Hepatic stellate cell (primary cell): ENCODE results near the gene KCNJ13.
"Not testable (repeated sequence)": the region's sequence is repeated elsewhere in the genome, so short reads cannot be mapped to it uniquely, and the experiment has no call there.

Experiments used
- DNase-seq: peaks from one replicate; pipeline ENCODE4 v3.0.0; 2011; ENCODE audit warnings: low spot score

Gene KCNJ13

DNA sequence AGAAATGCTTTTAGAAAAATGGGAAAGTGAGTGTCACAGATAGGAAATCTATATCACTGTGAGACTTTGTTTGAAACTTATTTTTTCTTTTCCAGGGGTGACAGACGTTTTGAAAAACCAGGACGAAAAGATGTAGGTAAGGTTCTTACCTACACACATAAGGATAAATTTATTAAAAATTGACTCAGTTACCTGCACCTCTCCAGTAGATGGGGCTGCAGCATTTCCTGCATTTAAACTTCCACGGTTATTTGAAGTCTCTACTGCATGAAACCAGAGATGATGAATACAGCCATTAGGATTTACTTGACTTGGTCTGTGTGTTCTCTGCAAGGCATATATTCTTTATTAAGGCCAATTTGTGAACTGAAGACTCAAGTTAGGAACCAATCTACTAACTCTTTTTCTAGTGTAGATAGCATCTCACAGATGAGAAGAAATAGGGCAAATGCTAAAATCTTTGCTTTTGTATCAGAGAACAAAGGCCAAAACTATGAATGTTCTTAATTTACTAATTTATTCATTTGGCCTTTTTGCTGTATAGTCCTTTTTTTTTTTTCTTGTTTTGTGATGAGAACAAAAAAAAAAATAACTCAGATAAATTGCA, 15.0 kb downstream of the KCNJ13 start:
- DNase-seq, result no peak

DNA sequence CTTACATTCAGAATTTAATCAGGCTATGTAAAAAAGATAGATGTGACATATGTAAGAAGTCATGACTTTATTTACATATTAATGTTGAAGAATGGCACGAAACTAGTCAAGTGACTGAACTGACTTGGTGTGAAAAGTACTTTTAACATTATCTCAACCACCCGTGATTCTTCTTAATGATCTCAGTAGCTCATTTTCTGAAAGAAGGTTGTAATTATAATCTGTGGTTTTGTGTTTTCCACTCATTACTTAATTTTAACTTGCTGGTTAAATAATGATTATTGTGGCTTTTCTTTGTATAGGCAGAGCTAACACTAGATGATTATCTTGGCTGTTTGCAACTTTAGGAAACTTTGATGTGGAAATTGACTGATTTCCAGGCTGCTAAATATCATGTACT, 18.5 kb downstream of the KCNJ13 start:
- no peak for DNase-seq

DNA sequence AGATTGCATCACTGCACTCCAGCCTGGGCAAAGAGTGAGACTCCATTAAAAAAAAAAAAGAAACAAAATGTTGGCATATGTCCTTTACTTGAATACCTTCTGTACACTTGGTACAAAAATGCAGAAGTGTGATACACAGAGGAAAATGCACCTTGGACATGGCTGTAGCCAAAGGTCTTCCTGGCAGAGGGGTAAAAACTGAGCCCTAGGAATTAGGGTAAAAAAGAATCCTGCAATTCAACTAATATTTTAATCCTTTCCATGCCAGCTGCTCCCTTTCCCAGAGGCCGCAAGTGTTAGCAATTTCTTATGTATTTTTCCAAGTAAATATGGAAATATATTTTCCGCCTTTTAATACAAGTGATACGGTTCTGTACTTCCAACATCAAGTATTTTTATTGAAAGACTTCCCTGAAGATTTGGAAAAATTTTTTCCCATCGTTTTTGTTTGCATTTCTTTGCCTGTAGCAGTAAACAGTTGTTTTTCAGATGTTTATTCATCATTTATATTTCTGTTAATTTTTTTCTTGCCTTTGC, 26.2 kb downstream of the KCNJ13 start:
- DNase-seq, result no peak

DNA sequence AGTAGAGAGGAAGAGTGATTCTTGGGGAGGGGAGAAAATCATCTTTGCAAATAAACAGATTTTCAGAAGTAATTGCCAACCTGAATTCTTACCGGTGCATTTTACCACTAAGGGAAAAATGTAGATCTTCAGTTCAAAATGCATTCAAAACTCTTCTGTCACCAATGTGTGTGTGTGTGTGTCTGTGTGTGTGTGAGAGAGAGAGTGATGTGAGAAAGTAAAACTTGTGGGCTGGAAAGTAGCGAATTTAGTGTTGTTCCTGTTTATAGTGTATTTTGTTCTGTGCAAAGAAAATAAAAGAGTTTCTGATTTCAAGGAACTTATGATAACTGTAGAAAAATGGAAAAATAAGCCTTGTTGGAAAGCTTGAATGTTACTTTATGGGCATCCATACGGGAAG, 27.0 kb downstream of the KCNJ13 start:
- DNase-seq, result no peak

DNA sequence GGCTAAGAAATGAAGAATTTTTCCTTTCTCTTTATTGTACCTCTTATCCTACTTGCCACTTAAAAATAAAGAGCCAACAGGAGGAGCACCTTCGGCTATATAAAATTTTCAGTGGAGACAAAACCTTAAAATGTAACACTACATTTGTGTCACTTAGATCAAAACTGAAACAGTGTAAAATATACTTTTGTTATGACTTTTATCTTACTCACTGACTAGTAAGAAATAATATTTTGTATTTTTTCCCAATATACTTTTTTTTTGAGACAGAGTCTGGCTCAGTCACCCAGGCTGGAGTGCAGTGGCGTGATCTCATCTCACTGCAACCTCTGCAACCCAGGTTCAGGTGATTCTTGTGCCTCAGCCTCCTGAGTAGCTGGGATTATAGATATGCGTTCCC, 28.3 kb downstream of the KCNJ13 start:
- no peak for DNase-seq

DNA sequence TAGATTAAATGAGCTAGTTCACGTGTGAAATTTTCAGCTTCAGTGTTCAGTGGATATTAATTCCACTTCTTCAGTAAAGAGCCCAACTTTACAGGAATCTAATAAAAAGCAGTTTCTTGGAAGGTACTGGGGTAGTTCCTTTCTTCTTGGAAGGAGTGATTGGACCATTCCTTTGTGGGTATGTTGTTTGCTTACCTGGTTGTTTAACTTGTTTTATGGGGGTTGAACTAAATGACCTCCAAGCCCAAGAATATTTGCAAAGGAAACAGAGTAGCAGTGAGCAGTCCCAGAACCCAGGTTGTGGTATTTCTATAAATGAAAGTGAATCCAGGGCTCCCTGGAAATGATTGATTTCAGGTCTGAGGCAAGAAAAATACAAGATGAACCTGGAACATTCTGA, 31.4 kb downstream of the KCNJ13 start:
- no peak for DNase-seq

DNA sequence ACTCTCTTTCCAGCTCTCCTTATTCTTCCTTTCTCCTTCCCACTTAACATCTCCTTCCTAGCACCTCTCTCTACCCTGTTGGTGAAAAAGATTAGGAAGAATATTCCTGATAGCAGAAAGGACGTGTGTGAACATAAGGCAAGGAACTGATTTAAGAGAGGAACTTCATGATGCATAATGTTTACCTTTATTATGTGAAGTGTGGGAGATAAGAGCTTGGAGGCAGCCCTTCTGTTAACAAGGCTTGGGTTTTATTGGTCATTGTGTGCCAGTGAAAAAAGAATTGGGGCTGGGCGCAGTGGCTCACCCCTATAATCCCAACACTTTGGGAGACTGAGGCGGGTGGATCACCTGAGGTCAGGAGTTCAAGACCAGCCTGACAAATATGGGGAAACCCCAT, 34.4 kb downstream of the KCNJ13 start:
- DNase-seq, result no peak

DNA sequence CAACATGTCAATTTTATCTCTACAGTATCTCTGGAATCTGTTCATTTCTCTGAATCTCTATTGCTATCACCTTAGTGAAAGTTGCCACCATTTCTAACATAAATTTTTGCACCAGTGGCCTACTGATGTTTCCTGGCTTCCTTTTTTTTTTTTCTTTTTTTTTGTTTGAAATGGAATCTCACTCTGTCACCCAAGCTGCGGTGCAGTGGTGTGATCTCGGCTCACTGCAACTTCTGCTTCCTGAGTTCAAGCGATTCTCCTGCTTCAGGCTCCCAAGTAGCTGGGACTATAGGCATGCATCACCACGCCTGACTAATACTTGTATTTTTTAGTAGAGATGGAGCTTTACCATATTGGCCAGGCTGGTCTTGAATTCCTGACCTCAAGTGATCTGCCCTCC, 35.1 kb downstream of the KCNJ13 start:
- no peak for DNase-seq

DNA sequence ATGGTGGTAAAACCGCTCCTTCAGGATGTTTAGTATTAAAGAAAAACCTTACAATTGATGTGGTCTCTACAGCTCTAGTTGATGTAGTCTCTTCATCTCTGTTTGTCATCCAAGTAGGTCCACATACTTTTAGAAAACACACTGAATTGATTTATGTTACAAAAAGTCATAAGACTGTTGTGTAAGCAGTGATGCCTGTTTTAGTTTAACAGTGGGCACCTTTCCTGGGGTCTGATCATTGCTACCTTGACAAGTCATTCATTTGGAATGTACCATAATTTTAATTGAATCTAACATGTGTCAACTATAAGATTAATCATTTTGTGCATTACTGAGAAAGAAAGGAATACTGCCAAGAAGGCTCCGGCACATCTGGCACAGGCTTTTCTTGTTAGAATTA, 44.9 kb downstream of the KCNJ13 start:
- DNase-seq, result no peak

DNA sequence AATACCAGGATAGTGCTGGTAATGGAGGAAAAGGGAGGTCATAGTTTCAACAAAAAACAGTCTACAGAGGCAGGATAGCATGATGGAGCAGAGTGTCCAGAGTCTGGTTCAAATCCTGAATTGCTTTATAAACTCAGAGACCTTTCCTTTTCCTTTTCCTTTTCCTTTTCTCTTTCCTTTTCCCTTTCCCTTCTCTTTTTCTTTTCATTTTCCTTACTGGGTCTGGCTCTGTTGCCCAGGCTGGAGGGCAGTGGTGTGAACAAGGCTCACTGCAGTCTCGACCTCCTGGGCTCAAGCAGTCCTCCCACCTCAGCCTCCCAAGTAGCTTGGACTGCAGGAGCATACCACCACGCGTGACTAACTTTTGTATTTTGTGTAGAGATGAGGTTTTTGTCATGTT, 47.6 kb downstream of the KCNJ13 start:
- DNase-seq, result no peak

DNA sequence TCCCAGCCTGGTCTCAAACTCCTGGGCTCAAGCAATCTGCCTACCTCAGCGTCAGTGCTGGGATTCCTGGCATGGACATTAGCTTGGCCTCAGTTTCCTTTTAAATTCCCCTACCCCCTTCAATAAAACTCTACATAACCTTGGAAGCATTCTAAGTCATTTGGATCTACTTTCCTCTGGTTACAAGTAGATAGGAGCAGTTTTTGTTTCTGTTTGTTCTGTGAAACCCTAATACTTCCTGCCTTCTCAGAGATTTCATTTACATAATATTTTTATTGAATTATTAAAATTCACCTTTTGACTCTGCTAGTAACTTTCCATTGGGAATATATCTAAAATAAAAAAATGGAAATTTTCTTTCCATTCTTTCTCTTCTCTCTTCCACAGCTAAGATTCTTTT, 53.3 kb downstream of the KCNJ13 start:
- DNase-seq, result no peak

DNA sequence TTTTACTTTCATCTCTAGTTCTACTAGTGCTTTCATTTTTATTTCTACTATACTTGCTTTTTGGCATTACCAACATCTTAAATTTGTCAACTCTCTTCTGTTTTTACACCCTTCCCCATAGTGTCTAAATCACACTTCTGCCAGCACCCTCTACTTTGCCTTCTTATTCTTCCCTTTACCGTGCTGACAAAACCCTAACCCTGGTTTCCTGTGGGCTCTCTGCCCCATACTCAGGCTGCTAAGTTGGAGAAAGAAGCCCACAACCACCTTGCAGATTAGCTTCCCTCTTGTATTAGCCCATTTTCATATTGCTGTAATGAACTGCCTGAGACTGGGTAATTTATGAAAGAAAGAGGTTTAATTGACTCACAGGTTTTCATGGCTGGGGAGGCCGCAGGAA, 54.5 kb downstream of the KCNJ13 start:
- DNase-seq, result no peak

DNA sequence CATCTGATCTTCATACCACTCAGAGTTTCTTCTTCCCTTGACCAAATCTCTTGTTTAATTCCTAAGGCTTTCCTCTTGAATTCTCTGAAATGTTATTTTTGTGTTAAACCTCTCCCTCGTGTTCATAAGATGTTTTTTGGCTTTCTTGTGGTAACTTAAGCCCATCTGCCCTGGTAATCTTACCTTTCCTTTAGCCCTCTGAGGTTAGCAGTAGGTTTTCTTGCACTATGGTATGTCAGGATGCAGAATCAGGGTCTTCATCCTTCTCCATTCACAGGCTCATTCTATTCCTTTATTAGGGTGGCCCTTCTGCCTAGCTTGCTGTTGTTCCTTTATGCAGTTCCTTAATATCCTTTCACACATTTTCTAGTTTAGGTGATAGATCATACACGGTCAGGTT, 55.1 kb downstream of the KCNJ13 start:
- DNase-seq, result no peak

DNA sequence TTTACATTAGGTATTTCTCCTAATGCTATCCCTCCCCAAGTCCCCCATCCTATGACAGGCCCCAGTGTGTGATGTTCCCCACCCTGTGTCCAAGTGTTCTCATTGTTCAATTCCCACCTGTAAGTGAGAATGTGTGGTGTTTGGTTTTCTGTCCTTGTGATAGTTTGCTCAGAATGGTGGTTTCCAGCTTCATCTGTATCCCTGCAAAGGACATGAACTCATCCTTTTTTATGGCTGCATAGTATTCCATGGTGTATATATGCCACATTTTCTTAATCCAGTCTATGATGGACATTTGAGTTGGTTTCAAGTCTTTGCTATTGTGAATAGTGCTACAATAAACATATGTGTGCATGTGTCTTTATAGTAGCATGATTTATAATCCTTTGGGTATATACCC, 56.3 kb downstream of the KCNJ13 start:
- DNase-seq, result not testable (repeated sequence)
